HG03558 (cell line): ENCODE results near the gene ADGRV1.

Experiments used
- ATAC-seq: cut with Tn5 transposase; IDR thresholded peaks from one replicate; pipeline ENCODE4 v1.9.1; 2021; ENCODE audit warnings: moderate number of reproducible peaks; ENCODE audit not compliant: unreplicated experiment; ENCODE audit errors: extremely low read depth

Gene ADGRV1

DNA sequence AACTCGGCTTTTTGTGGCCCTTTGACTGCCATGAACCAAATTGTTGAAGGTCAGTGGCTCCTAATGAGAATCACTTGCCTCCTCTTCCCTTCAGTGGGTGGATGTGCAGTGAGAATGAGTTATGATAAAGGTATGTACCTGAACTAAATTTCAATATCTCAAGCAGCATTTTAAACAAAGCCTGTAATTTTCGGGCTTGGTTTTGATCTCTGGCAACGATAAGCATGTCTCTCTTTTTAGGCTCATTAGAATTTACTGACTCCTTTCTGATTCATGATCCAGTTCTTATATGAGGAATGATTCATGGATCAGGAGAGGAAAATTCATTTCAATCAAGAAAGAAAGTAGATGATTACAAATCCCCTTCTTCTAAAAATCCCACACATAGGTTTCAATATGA lies 519.0 kb downstream of the ADGRV1 start:
- no peak for ATAC-seq

DNA sequence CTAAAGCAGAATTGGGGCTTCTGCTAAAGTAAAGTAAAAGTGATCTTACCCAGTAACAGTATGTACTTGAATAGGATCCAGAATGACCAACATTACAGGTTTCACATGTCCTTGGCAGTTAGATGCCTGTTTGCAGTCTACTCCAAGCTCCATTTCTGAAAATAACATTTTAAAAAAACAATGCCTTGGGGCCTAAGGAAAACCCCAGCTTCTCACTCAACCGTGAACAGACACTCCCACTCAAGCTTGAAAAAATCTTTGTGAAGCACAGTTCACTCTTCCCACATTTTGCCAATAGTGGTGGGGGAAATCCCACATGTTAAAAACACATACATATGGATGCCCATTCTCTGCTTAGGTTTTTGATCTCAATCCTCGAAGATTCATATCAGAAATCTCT lies 520.4 kb downstream of the ADGRV1 start:
- ATAC-seq: no peak

DNA sequence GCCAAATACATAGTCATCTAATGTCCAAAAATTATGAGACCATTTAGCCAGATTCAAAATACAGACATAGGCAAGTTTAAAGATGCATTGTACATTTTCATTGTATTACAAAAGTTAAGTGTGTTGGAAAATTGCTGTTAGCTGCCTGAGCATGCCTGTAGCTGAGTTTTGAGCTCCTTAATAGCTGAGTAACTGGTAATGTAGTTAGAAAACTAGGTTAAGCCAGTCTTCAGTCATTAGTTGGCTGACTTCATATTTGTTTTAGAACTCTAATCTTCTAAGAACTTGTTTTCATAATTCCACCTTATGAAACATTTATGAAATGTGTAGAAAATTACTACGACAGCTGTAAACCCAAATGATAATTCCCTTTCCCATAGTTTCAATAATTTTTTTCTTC lies 531.2 kb downstream of the ADGRV1 start:
- no peak for ATAC-seq

DNA sequence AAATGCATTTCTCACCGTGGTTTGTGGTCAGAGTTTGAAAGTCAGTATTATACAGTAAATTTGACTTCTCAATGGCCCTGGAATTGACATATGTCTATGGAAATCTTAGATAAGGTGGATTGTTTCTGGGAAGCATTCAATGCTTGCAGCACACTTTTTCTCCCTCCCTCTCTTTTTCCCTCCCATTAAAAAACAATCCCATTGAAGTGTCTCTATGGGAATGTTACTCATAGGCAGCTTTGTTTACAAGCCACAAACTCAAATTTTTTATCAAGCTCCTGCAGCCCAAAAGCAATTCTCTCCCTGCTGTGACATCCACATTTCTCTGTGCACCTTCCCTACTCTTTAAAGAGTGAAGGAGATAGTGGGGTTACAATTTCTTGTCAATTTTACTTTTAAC lies 532.4 kb downstream of the ADGRV1 start:
- no peak for ATAC-seq

DNA sequence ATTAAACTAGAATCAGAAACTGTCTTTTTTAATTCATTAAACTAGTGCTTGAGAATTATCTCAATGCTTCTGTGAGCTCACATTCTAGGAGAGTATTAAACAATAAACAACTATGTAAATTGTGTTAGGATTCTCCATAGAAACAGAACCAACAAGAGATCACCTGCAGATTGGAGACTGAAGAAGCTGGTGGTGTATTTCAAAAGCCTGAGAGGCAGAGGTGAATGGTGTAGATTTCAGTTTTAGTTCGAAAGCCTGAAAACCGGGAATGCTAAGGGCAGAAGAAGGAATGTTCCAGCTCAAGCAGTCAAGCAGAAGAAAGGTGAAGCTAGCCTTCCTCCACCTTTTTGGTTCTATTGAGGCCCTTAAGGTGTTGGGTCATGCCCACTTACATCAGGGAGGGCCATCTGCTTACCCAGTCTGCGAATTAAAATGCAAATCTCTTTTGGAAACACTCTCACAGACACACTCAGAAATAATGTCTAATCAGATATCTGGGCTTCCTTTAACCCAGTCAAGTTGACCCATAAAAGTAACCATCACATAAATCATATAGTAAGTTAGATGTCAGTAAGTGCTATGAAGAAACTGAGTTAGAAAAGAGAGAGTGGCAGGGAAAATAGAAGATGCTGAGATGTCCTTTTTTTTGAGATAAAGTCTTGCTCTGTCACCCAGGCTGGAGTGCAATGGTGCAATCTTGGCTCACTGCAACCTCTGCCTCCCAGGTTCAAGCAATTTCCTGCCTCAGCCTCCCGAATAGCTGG lies 533.1 kb downstream of the ADGRV1 start:
- no peak for ATAC-seq

DNA sequence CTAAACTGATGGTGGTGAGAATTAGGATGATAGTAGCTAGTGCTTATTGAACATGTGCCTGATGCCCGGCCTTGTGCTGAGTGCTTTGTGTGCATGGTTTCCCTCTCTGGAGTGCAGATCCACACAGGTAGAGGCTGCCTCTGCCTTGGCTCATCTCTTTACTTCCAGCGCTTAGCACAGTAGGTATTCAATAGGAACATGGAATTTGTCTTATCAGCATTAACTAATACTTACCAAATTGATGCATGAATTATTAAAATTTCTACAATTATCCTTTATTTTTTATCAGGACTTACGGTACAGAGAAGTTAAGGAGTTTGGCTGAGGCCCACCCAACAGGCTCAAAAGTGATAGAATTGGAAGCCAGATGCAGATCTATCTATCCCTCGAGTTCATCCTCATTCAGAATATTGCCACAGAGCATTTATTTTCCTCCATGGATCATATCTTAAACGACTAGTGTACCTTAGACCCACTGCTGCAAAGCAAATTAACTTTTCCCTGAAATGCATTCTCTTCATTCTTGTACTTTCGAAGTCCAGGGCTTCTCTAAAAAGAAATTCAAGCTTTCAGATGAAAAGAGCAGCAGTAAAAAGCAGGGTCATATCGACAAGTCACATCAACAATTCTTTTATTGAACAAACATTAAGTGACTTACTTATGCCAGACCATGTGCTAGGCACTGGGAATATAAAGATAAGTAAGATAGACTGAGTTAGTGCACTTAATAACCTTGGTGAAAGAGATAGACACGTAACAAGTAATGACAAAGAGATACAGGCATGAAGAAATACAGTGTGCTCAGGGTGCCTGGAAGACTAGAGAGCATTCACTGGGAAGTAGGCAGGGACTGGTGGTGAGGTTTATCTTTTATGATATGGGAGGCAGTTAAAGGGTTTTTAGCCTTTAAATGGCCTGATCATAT lies 534.5 kb downstream of the ADGRV1 start:
- no peak for ATAC-seq

DNA sequence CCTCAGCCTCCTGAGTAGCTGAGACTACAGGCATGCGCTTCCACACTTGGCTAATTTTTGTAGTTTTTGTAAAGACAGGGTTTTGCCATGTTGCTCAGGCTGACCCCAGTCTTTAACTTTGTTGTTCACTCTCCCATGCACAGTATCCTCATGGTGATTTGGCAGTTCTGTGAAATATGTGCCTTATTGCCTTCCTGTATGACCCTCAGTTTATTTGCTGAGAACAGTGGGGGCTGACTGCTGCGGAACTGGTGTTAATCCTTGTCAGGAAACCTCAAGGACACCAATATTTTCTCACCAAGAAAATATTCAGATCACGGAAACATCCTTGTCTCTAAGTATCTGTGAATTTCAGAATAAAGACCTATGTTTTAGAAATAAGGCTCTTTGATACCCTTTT lies 536.7 kb downstream of the ADGRV1 start:
- no peak for ATAC-seq

DNA sequence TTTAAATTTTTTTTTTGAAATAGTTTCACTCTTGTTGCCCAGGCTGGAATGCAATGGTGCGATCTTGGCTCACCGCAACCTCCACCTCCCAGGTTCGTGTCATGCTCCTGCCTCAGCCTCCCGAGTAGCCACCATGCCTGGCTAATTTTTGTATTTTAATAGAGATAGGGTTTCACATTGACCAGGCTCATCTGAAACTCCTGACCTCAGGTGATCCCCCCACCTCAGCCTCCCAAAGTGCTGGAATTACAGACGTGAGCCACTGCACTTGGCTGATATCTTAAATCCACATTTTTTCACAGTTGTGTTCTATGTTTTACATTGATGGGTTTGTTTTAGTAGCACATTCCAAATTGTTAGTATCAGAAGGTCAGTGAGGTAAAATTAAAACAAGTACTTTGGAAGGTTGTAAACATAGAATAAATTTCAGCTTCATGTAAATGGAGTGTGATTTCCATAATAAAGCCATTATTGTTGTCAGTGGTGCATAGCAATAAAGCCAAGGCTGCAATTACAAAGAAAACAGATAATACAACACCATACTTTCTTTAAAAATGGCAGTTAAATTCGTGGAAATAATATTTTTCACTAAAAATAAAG lies 537.3 kb downstream of the ADGRV1 start:
- ATAC-seq: no peak

DNA sequence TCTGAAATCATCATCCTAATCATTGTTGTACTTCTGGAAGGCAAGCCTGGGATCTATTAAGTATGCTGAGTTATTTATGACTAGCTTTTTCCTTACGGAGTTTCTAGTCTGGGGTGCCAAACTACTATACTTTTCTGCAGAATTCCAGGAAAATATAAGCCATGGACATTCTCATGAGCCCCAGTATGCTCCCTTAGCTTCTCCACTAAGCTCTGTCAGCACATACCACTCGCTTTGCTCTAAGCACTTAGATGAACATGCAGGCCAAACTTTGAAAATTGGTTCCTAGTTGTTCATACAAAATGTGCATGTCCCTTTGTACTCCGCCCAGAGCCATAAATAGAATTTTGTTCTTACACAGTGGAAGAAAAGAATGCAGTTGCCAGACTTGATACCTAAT lies 539.9 kb downstream of the ADGRV1 start:
- no peak for ATAC-seq

DNA sequence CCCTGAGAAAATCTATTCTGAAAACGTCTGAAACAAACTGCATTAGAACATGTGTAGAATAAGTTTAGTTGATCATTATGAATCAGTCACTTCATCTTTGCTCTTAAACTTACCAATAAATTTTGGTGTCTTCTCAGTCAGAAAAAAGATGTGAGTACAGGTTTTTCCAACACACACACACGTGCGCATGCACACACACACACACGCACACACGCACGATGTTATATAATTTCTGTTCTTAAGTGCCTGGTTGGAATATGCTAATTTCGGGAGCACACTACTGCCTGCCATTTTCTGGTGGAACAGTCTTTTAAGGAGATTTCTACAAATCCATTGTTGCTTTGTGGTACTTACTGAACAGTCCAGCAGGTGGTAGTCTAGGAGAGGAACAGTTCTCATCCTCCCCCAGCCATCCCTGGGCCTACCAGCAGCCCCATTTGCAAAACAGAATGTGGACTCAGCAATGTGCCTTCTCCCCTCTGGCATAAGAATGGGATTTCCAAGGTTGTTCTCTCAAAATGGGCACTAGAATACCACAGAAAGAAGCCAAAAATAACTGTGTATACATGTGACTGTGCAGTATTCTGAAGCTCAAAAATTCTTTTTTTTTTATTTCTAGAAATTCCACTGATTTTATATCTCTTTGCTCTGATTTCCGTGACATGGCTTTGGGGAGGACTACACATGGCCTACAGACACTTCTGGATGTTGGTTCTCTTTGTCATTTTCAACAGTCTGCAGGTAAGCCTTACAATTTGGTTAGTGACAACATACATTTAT lies 543.2 kb downstream of the ADGRV1 start:
- ATAC-seq: peak; percentile 90

DNA sequence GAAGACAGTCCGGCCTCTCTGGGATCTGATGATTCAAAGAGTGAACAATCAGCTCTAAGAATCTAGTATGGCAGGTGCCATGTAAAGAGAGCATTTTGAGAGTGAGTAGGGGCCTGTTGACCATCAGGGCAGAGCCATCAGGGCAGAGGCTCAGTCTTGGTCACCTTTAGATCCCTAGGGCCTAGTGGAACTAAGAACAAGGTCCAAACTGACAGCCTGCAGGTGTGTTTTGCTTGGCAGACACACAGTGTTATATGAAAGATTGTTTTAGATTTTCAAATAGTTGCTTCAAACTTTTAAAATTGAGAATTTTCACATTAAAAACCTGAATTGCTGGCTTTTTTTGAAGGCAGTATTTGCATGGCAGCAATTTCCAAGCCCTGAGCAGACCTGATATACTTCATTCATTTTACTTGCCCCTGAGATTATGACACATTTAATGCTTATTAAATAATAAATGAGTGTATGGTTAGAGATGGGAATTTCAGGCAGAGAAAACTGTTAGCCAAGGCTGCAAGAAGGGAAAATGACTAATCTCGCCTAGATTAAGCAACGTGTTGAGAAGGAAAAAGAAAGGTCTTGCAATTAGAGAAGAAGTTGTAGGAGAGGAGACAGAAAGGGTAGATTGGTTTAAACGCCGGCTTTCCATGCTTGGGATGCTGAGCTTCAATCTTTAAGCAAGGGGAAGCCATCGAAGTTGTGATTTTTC lies 544.9 kb downstream of the ADGRV1 start:
- ATAC-seq: no peak

DNA sequence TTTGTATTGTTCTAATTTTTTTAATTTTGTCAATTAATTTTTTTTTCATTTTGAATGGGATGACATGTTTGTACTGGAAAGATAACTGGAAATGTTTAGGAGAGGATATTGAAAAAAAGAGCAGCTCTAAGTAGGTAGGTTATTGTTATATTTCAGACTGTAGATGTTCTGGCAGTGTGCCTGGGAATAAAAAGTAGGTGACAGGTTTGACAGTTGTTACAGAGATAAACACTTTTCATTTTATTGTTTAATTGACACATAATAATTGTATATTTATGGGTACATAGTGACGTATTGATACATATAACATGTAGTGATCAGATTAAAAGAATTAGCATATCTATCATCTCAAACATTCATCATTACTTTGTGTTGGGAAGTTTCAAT lies 545.5 kb downstream of the ADGRV1 start:
- ATAC-seq: no peak

DNA sequence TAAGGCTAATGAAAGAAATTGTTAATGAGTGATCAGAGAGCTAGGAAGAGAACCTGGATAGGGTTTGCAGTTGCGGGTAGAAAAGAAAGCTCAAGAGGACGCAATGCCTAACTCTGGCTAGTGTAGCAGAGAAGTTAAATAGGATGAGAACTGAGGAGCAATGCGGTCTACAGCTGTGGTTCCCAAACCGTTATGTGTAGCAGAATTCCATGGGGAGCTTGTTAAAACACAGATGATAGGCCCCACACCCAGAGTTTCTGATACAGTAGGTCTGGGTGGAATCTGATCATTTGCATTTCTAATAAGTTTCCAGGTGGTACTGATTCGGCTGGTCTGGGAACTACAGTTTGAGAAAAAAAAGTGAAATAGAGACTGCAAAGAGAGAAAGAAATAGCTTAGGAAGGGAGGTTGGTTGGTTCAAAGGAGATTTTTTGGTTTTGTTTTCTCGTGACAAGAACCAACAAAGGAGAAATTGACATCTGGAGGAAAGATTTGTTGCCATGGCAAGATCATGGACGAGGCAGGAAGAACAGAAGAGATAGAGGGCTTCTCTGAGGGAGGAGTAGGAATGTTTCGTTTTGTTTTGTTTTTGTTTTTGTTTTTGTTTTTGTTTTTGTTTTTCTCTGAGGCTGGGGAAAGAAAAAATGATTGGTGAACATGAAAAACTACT lies 548.4 kb downstream of the ADGRV1 start:
- ATAC-seq: no peak

DNA sequence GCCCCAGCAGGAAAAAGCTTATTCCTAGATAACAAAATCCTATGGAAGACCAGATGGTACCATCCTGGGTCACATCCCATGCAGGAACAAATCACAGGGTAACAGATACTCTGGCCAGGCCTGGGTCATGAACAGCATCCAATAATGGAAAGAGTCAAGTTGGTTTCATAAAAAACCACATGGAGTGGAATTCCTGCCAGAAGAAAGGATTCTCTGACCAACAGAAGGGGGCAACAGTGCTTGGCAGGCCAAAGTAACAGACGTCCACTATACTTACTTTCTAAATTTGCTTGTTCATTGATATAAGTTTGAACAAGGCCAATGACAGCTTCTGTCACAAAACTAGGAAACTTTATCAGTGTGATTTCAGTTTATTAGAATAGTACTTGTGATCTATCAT lies 551.0 kb downstream of the ADGRV1 start:
- no peak for ATAC-seq

DNA sequence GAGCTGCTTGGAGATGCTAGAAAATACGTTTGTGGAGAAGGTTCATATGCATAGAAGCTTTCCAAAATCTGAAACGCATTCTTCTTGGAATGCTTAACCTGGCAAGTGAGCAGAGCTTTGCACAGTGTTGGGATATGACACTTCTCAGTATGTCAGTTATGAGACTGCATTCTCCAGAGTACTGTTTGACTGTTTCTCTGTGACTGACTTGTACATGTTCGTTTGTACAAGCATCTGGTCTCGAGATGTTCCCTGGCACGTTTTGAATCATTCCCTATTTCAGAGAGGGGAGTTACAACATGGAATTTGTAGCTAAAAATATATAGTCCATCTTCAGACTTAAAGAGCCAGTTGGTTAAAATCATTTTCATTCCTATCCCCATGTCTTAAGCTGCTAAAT lies 552.1 kb downstream of the ADGRV1 start:
- no peak for ATAC-seq

DNA sequence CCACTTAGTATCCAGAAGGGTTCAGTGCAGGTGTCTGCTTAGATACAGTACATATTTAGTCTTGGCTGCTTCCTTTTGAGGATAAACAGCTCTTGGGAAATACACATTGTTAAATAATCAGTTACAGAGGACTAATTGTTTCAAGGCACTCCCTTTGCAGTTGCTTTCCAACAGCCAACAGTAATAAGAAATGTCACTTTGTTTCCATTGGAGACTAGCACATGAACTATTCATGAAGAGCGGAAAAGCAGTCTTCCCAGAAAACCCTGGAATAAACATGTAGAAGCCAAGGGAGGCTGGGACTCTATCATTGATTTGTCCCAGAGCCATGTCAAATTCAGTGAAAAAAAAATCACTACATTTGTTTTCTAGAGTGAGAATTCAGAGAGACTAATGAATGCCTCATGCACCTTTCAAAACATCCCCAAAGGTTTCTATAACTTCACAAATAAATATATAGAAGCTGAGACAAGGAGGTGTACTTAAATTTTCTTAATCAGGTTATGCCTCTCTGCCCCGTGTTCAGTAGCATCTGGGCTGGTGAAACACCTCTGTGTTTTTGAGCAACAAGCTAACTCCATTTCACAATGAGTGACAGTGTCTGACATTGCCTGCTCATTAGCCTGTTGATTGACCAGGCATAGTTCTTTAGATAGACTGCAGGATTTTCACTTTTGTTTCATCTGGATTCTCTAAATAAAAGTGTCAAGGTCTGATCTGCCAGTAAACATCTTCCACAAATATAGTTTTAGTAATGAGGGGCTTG lies 553.1 kb downstream of the ADGRV1 start:
- ATAC-seq: no peak

DNA sequence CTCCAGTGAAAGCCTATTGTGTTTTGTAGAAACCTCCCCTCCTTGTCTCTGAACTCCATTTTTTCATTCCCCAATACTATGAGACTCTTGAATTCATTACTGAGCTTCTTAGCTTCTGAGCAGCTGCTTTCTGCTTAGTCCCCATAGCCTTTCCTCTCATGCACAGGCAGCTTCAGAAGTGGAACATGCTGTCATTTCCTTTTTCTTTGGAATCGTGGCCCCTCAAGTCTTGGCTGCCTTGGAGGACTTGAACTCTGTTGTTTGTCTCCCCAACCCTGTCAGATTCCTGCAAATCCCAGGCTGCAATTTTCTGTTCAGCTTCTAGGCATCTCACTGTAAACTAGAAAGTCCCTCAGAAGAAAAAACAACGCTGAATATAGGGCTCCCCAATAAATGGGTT lies 556.1 kb downstream of the ADGRV1 start:
- no peak for ATAC-seq

DNA sequence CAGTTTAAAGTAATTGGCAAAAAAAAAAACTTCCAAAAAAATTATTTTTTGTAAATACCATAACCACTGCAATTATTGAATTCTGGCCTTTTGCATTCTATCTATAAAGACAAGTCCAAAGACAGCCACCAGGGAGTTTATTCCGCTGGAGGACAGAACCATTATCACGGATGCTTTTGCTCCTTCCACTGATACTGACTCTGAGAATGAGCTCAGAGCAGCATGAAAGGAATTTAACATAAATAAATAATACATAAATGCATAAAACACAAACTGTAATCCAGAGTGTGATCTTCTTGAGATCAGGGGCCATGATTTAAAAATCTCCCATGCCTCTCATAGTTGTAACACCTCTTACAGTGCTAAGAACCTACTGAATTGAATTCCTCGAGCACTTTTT lies 559.8 kb downstream of the ADGRV1 start:
- no peak for ATAC-seq

DNA sequence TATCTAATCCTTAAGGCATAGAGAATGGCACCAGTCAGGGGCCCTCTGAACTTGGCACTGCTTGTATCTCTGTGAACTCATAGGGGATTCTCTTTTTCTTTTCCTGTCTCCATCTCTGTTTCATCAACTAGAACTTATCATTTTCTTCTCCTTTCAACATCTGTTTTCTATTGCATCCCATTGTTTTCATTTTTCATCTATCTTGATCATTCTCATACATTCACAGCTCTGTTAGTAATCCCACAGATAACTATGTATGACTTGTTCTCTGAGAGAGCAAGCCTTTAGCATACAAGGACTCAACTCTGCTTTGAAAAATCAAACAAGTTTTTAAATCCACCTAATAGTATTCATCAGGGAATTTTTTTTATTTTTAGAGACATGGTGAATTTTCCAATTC lies 560.2 kb downstream of the ADGRV1 start:
- no peak for ATAC-seq
